ENCODE data around the gene POU6F1.

GRCh38 chr12:51202718-51203117, 15.1 kb downstream of the POU6F1 start:
- TF ChIP-seq, protein P1, sequence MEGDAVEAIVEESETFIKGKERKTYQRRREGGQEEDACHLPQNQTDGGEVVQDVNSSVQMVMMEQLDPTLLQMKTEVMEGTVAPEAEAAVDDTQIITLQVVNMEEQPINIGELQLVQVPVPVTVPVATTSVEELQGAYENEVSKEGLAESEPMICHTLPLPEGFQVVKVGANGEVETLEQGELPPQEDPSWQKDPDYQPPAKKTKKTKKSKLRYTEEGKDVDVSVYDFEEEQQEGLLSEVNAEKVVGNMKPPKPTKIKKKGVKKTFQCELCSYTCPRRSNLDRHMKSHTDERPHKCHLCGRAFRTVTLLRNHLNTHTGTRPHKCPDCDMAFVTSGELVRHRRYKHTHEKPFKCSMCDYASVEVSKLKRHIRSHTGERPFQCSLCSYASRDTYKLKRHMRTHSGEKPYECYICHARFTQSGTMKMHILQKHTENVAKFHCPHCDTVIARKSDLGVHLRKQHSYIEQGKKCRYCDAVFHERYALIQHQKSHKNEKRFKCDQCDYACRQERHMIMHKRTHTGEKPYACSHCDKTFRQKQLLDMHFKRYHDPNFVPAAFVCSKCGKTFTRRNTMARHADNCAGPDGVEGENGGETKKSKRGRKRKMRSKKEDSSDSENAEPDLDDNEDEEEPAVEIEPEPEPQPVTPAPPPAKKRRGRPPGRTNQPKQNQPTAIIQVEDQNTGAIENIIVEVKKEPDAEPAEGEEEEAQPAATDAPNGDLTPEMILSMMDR (IDR thresholded peaks at IDR 0.05; ENCODE audit: low read depth, low read length, missing input control), result no peak
- TF ChIP-seq, protein P2, sequence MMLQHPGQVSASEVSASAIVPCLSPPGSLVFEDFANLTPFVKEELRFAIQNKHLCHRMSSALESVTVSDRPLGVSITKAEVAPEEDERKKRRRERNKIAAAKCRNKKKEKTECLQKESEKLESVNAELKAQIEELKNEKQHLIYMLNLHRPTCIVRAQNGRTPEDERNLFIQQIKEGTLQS (IDR thresholded peaks at IDR 0.05), result no peak
- TF ChIP-seq YY1 (IDR thresholded peaks at IDR 0.05) (no peak), RXRA (IDR thresholded peaks at IDR 0.05) (no peak), ZBTB33 (IDR thresholded peaks at IDR 0.05) (no peak), TAF1 (conservative IDR thresholded peaks at IDR 0.05) (no peak), HNF4A (conservative IDR thresholded peaks at IDR 0.05) (no peak), NR2F2 (IDR thresholded peaks at IDR 0.05) (no peak), EGR1 (IDR thresholded peaks at IDR 0.05; ENCODE audit: low read depth in 2 of 2) (no peak)
